D341Med (cell line): ENCODE data around the gene SLC34A1.
"Not testable (repeated sequence)": the region's sequence is repeated elsewhere in the genome, so short reads cannot be mapped to it uniquely, and the experiment has no call there.

Source experiments
- DNase-seq: peaks from one replicate; pipeline ENCODE4 v3.0.0; 2012; ENCODE audit warnings: low spot score

The SLC34A1 gene, protein sequence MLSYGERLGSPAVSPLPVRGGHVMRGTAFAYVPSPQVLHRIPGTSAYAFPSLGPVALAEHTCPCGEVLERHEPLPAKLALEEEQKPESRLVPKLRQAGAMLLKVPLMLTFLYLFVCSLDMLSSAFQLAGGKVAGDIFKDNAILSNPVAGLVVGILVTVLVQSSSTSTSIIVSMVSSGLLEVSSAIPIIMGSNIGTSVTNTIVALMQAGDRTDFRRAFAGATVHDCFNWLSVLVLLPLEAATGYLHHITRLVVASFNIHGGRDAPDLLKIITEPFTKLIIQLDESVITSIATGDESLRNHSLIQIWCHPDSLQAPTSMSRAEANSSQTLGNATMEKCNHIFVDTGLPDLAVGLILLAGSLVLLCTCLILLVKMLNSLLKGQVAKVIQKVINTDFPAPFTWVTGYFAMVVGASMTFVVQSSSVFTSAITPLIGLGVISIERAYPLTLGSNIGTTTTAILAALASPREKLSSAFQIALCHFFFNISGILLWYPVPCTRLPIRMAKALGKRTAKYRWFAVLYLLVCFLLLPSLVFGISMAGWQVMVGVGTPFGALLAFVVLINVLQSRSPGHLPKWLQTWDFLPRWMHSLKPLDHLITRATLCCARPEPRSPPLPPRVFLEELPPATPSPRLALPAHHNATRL

DNA sequence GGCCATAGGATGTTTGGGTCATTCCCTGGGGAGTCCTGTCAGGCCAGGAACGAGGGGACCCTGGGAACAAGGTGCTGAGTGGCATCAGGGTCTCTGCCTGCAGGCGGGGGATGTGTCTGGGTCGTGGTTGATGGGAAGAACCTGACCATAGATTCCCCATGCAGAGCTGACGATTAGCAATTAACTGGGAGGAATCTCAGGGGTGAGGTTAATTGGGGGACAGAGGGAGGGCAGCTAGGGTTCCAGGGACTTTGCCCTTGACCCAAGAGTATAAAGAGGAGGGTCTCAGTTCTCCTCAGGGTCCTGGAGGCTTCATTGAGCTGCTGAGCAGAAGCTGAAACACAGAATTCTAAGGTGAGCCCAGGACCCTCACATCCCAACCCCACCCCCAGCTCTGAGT is at the start of gene SLC34A1:
SLC34A1 (plus strand) TSS at position 301 of the 400 bp plus-strand sequence. CDS start 1,308 bp downstream, outside the sequence.
- DNase-seq: no peak

DNA sequence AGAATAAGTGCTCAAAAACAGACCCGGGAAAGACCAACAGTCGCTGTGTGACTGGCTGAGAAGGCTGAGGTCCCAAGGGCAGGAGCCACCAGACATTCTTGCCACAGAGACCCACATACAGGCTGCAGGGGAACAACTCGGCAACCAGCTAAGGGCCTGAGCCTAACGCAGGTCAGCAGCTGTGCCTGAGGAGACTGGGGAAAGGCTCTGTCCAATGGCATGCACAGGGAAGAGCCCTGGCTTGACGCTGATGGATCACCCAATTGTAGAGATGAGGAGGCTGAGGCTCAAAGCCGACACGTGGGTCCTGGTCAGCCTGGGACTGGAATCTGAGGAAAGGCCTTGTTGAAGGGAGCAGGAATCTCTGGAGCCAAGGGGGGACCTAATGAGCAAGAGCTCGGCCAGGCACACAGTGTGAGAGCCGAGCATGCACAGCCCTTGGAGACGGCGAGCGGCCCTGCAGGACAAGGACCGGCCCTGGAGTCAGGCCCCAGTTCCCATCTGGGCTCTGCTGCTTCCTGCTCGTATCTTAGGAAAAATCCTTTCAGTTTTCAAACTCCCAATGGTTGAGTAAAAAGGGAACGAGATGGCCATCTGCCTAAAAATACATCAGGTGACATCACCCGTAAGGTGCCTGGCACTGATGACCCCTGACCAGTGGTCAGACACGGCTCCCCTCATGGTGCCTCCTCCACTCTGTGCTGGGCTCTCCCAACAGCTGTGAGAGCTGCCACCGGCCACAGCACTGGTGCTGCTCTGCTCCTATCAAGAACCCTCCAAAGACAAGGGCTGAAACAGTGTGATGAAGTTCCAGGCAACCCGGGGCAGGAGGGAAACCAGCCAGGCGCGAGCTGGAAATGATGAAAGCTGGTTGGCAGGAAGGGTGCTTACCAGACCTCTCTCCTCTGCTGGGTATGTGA is 49.2 kb upstream of the SLC34A1 start:
- DNase-seq: no peak

DNA sequence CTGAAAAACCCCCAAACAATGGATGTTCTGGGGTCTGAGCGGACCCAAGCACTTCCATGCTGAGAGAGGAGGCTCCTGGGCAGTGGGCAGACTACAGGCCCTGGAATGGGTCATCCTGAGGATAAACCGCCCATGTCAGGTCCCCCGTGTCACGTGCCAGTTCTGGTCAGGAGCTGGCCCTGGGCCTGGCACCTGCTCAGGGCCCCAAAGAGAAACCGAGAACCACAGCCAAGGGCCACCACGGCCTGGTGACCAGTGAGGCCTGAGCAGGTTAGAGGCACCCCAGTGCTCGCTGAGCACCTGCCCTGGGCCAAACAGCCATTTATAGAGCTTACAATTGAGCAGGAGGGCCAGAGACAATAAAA is 48.6 kb upstream of the SLC34A1 start:
- DNase-seq: no peak

DNA sequence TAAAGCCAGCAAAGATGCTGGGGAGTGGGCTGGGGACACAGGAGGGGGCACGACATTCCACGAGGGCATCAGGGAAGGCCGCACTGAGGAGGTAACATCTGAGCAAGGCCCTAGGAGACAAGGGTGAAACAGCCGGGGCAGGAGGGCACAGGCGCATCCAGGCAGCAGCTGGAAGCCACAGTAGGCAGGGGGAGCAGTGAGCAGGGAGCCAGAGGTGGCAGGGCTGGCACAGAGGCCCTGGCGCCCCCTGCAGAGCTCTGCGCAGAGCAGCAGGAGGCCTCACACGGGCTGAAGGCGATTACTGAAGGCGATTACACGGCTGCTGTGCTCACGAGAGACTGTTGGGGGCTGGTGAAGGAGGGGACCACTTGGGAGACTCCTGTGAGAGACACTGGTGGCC is 48.1 kb upstream of the SLC34A1 start:
- peak; percentile 87 for DNase-seq

DNA sequence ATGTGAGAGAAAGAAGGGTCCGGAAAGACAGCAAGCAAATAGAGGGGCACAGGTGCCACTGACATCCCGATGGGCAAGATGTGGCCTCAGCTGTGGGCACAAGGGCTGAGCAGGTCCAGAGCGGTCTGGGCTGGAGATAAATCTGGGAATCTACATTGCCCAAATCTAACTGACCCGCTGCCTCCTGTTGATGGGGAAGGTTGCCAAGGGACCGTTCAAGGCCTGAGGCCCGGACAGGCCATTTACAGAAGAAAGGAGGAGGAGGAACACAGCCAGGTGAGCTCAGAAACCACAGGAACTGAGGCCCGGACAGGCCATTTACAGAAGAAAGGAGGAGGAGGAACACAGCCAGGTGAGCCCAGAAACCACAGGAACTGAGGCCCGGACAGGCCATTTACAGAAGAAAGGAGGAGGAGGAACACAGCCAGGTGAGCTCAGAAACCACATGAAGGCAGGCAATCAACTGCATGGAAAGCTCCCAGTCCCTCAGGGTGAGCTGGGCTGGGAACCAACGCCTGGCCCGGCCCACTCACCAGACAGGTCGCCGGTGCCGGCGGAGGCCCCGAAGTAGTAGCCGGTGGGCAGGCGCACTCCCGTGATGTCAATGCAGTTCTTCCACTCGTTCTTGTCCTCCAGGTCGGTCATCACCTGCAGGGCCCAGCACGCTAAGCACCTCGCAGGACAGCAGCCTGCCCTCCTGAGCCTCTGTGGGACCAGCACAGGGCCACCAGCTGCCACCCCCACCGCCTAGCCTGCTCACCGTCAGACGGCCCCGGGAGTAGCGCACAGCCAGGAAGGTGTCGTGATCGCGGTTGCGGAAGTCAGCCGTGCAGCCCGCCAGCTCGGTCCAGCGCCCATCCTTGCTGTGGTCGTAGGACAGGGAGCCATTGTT is 47.4 kb upstream of the SLC34A1 start:
- DNase-seq: no peak

DNA sequence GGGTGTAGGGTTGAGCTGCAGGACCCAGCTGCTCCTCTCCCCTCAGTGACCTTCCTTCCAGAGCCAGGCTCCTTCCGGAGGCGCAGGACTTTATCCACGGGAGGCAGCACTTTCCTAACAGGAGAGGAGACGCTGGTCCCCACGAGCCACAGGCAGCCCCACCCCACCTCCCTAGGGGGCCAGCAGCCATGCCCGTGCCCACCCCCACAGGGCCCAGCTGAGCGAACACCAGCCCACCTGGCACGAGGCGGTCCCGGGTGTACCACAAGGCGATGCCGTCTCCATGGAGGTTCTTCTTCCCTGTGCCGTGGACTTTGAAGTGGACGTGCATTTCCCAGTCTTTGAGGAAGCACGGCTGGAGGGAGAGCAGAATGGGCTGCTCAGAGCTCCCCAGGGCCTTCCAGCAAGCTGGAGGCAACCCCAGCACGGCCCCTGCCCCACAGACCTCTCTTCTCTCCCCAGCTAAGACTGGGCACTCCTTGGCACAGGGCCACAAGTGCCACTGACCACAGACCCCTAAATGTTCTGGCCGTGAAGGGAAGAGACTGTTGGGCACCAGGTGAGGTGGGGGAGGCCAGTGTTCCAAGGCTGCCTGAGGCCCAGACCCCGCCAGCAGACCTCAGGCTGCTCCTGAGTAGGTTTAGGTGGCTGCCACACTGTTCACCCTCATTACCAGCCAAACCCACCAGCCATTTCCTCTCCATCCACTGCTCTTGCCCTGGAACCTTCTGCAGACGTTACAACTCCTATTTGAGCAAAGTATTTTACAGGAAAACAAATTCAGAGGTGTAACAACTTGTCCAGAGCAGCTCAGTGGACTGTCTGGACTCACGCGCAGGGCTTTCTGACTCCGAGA is 45.8 kb upstream of the SLC34A1 start:
- DNase-seq: no peak

DNA sequence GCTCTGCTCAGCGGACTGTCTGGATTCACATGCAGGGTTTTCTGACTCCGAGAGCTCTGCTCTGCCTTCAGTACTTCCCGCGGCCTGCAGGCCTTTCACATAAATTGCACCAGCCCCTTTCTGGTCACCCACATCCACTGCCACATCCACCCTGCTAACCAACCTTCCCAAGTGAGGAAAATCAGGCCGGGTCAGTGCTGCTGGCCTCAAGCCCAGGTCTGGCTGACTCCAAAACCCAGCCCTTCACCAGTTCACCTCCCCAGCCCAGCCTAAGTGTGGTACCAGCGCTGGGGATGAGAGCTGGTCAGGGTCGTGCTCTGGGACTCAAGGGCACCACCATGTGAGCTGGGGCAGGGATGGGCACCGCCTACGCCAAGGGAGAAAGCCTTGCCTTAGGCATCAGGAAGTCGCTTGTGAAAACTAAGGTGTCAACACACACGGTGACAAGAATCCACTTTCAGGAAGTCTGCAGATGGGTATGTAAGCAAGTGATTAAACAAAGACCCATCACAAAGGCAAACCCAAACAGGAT is 45.1 kb upstream of the SLC34A1 start:
- DNase-seq: no peak

DNA sequence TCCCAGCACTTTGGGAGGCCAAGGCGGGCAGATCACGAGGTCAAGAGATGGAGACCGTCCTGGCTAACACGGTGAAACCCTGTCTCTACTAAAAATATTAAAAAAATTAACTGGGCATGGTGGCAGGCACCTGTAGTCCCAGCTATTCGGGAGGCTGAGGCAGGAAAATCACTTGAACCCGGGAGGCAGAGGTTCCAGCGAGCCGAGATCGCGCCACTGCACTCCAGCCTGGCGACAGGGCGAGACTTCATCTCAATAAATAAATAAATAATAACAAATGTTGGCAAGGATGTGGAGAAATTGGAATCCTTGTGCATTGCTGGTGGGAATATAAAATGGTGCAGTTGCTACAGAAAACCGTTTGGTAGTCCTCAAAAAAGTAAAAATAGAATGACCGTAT is 41.2 kb upstream of the SLC34A1 start:
- not testable (repeated sequence) for DNase-seq

DNA sequence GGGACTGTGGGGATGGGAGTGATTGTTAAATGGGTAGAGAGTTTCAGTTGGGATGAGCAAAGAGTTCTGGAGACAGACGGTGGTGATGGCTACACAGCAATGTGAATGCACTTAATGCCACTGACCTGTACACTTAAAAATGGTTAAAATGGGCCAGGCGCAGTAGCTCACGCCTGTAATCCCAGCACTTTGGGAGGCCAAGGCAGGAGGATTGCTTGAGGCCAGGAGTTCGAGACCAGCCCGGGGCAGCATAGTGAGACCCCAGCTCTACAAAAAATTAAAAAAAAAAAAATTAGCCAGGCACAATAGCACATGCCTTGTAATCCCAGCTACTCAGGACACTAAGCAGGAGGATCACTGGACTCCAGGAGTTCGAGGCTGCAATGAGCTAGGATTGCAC is 40.5 kb upstream of the SLC34A1 start:
- no peak for DNase-seq

DNA sequence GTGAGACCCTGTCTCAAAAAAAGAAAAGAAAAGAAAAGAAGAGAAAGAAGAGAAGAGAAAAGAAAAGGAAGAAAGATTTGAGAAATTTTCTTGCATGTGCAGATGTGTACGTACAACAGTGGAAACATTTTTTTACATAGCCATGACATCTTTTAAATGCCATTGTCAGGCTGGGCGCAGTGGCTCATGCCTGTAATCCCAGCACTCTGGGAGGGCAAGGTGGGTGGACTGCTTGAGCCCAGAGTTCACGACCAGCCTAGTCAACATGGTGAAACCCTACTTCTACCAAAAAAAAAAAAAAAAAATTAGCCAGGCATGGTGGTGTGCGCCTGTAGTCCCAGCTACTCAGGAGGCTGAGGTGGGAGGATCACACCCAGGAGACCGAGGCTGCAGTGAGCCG is 39.3 kb upstream of the SLC34A1 start:
- DNase-seq: no peak

DNA sequence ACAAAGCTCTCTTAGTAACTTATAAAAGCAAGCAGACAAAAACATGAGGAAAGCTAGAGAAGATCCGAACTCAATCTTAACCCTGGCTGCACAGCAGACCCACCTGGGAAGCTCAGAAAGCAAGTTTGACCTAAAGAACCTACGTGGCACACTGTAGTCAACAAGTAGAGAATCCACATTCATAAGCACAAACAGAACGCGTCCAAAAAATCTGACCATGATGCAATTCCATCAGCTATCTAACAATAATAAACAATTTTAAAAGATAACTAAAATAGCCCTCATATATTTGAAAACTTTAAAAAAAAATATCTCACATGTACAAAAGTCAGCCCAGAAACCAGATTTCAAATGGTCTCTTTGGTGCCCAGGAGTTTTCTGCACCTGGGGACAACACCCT is 37.4 kb upstream of the SLC34A1 start:
- DNase-seq: no peak

DNA sequence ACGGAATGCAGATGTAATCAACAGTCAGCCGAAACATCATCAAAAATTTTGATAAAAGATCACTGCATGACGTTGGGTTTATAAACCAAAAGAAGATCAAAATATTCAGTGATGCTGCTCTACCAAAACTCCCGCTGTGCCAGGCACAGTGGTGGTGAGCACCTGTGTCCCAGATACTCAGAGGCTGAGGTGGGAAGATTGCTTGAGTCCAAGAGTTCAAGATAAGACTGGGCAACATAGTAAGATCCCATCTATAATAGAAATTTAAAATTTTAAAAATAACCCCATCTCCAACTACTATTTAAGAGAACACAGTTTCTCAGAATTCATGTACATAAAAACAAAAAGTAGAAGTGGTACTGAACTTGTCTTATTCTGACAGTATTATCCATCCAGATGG is 36.5 kb upstream of the SLC34A1 start:
- DNase-seq: no peak

DNA sequence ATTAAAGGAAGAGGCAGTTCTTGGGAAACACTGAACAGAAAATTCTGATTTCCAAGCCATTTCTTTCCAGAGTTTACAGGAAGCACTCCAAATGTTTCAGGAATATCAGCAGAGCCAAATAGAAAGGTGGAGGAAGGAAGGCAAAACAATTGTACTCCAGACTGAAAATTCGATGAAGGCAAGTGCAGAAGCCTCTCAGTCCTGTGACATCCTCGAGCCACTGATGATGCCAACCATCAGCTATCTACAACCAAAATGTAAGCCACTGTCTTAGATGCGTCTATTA is 34.9 kb upstream of the SLC34A1 start:
- DNase-seq: no peak

DNA sequence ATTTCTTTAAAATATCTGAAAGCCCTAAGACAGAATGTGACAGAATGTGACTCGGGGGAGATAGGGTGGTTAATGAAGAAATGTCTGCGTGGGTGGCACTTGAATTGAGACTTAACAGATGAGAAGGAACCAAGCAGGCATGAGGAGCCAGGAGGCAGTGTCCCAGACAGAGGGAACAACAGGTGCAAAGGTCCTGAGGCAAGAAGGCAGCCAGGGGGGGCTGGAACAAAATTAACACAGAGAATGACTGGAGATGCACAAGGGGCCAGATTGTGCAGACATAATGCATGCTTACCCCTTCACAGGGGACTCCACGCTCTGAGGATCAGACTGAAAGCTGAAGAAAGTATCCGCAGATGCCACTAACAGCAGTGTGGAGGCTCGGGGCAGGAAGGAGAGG is 34.5 kb upstream of the SLC34A1 start:
- no peak for DNase-seq

DNA sequence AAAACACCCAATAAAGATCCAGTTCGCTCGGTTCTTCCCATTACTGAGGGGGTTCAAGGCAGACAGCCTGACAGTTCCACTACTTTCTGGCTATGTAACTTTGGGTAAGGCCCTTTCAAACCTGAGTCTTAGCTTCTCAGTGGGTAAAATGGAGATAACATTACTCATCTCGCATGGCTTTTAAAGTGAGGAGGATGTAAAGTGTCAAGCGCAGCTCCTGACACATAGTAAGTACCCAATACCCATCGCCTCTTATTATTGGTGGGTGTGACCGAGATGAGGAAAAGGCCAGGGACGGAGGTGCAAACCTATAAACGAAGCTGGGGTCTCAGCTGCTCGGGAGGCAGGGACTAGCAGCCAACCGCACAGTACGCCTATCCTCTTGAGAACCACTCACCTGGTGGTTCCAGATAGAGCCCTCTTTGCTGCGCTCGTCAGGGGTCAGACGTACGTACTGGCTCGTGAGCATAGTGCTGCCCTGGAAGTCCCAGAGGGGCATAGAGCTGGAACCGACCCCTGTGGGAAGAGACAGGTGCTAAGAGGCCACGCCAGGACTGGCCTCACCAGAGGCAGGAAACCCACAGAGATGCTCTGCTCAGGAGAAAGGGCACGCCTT is 33.4 kb upstream of the SLC34A1 start:
- no peak for DNase-seq

DNA sequence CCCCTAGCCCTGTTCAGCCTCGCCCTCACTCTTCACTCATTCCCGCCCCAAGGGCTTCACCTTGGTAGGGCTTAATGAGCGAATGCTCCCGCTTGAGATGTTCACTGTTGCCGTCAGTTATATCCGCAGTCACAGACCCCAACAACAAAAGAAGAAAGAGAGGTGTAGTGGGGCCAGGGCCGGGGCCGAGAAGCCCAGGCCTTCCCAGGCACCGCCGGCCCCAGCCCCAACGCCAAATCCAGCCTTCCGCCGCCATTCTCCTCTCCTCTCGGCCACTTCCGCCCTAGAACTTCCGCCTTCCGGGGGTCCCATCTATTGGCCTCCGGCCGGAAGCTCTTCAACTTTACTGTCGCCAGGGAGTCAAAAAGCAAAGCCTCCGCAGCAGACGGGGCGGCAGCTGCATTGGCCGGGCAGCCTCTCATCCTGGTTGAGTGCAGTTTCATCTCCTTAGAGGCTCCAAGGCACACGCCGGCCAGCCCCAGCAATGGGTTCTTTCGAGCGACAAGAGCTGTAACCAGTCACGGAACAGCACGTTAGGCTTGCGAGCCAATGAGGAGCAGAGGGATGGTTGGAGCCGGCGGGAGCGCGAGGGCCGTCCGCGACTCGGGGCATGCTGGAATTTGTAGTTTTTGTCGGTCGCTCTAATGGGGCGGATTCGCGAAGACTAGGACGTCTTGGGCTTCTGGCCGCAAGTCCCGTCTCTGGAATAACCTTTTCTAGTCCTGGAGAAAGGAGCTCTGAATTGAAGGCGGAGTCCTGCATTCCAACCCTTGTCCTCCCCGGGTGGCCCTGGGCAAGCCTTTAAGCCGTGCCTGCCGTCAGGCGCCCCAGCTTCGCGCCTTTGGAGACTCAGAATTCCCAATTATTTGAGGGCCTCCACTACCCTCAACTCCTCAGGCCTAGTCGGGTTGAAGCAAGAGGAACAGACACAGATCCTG is 32.6 kb upstream of the SLC34A1 start, which contains the start of gene LMAN2:
LMAN2 (minus strand) TSS at position 277 of the 938 bp plus-strand sequence; CDS start at position 256, 21 bp downstream.
- peak; percentile 96 for DNase-seq

DNA sequence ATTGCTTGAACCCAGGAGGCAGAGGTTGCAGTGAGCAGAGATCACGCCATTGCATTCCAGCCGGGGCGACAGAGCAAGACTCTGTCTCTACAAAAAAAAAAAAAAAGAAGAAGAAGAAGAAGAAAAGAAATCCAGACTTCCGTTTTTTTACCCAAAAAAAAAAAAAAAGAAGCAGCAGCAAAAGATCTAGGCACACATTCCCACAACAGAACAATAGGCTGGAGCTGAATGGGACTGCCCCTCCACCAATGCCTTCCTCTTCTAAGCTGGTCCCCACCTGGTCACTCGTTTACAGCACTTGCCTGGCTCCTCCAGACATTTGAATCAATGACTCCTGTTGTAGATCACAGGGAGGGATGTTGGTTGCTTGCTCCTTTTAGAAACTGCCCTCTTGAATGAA is 31.1 kb upstream of the SLC34A1 start:
- no peak for DNase-seq

DNA sequence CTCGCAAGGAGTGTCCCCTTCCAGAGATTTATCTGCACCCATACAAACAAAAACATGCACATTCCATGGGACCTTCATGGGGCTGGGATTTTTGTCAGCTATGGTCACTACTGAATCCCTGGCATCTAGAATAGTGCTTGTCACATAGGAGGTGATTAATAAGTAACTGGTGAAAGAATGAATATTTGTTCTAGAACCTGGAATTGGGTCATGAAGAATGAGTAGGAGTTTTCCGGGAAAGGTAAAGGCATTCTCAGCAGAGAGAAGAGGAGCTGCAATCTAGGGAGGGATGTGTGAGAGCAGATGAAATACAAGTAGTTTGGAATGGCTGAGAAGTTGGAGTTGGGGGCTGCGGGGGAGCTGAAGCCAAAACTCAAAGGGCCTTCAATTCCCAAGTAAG is 30.0 kb upstream of the SLC34A1 start:
- no peak for DNase-seq

DNA sequence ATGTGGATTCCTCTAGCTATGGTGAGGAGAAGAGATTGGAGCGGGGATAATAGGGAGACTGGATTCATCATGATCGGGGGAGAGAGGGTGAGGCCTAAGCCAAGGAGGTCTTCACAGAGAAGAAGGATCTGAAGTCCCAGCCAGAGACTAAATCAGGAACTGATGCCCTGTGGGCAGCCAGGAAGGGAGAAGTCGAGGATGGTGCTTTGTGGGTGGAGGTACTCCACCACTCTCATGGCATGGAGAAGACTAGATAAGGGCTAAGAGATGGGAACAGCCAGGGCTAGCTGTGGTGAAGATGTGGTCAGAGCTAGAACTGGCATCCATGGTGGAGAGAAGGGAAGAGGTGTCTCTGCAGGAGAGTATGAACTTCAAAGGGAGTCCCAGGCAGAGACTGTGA is 29.5 kb upstream of the SLC34A1 start:
- DNase-seq: no peak
